Uterus (tissue), 4 donors: Measurements from ENCODE around the gene CRNN. TPM values are rescaled to one million over a fixed set of nuclear protein-coding genes. Genes with fewer than 3 reads are reported as not detected.

Experiments used
- DNase-seq, 2 donors: peaks; one replicate each; pipeline ENCODE4 v3.0.0-alpha.2; 2019 to 2020
- H3K27ac ChIP-seq, 2 donors: fragments of 200-600 bp; sonication (generic); 1 replicate in 1 of 2; 2 replicates in 1 of 2; pipeline ENCODE4 v1.5.1; 2016 to 2018
- H3K27me3 ChIP-seq, 2 donors: fragments of 200-600 bp; sonication (generic); one replicate each; pipeline ENCODE4 v1.5.1; 2018 to 2019; ENCODE audit warnings: control low read depth in 1 of 2
- H3K36me3 ChIP-seq, 2 donors: fragments of 200-600 bp; sonication (generic); one replicate each; pipeline ENCODE4 v1.5.1; 2019; ENCODE audit warnings: control low read depth in 1 of 2
- H3K4me1 ChIP-seq, 2 donors: fragments of 200-600 bp; sonication (generic); one replicate each; pipeline ENCODE4 v1.5.1; 2018 to 2019; ENCODE audit warnings: control low read depth in 1 of 2
- H3K4me3 ChIP-seq, 2 donors: fragments of 200-600 bp; sonication (generic); 1 replicate in 1 of 2; 2 replicates in 1 of 2; pipeline ENCODE4 v1.5.1; 2018 to 2019; ENCODE audit warnings: mild to moderate bottlenecking in 1 of 2
- H3K9me3 ChIP-seq, 2 donors: fragments of 200-600 bp; sonication (generic); one replicate each; pipeline ENCODE4 v1.5.1; 2019; ENCODE audit warnings: control low read depth in 1 of 2
- CTCF ChIP-seq, 4 experiments: fragments of 200-600 bp in 2 of 4; fragments of 450-650 bp in 2 of 4; sonication (generic) in 2 of 4; IDR thresholded peaks; one replicate each; pipeline ENCODE4 v1.5.1; 2016 to 2019; ENCODE audit warnings: antibody characterized with exemption in 4 of 4, mild to moderate bottlenecking in 2 of 4, moderate library complexity in 1 of 4
- POLR2A ChIP-seq, 2 donors: fragments of 450-650 bp; IDR thresholded peaks; one replicate each; pipeline ENCODE4 v1.6.1; 2016; ENCODE audit warnings: antibody characterized with exemption in 2 of 2, mild to moderate bottlenecking in 1 of 2, moderate library complexity in 1 of 2
- intact Hi-C: fragments of 100-400 bp; cut with DNase I; formaldehyde crosslinking; loops from one replicate; pipeline ENCODE4 v1.15.1; 2023; ENCODE audit warnings: low total_unique reads
- total RNA-seq, 4 donors: library from RNA; depleted of rRNA in 3 of 4; stranded (reverse); fragments of >200 nt in 3 of 4; gene quantifications; one replicate each; pipeline versions ENCODE4 v1.1.0 to v1.2.4, GENCODE V29; 2014 to 2023
- donor health status: DM: yes; HTN: yes; CAD: no.

The CRNN gene
- total RNA-seq, 4 donors from 2014 or later = 0.28 TPM; not detected in 3

- intact Hi-C loops = no loop called here
- TF ChIP-seq CTCF (IDR thresholded peaks at IDR 0.05) = no peak
- TF ChIP-seq POLR2A (IDR thresholded peaks at IDR 0.05) = no peak
These were observed 27.7 kb upstream of the CRNN start for GRCh38 chr1:152441756-152442155.

GRCh38 chr1:152440635-152441471 is 26.8 kb upstream of the CRNN start:
- Histone ChIP-seq H3K27me3 (no peaks in the 10 kb centered on the region), H3K27ac (no peak overlapping the region), H3K4me3 (no peak overlapping the region), H3K36me3 (no peaks in the 10 kb centered on the region), H3K4me1 (peaks cover 0 to 9% of the 10 kb centered on the region in 2 donors), H3K9me3 (no peaks in the 10 kb centered on the region)
- peak; percentile 17 to 38 for DNase-seq
- TF ChIP-seq POLR2A (IDR thresholded peaks at IDR 0.05) (no peak), CTCF (IDR thresholded peaks at IDR 0.05) (peak; percentile 43 to 58 (median 51))
- intact Hi-C loops = no loop called here

More at GRCh38 chr1:152441756-152442155, 27.7 kb upstream of the CRNN start:
- Histone ChIP-seq H3K36me3 (no peaks in the 10 kb centered on the region), H3K4me1 (peaks cover 0 to 9% of the 10 kb centered on the region in 2 donors), H3K9me3 (no peaks in the 10 kb centered on the region), H3K27me3 (no peaks in the 10 kb centered on the region), H3K4me3 (no peak overlapping the region), H3K27ac (no peak overlapping the region)
- DNase-seq = no peak

DNA sequence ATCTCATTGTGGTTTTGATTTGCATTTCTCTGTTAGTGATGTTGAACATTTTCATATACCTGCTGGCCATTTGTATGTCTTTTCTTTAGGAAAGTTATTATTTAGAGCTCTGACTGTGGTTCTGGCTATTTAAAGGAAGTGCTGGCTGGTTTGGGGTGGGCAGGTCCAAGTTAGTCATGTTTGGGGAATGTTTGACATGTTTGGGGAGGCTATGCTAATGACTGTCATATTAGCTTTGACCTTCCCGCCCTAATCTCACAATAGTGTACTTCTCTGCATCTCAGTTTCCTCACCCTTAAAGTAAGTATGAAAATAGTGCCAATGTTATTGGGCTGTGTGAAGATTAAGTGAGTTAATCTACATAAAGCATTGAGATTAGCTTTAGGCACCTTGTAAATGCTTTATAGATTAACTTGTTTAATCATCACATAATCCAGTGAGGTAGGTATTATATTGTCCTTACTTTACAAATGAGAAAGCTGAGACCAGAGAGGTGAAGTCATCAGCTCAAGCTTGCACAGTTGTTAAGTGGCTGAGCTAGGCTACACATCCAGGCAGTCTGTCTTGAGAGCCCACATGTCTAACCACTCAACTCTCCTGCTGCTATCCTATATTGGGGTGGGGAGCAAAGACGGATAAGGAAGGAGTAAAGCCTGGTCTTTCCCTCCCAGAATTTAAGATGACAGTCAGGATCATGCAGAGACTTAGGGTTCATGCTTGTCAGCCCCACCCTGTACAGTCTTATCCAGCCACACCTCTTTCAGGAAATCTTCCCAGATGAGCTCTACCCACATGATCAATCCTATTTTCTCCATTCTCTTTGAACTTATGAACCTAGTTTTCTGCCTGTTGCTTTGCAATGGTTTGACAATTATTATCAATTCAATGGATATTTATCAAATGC is 22.8 kb upstream of the CRNN start:
- Histone ChIP-seq H3K27ac (no peak overlapping the region), H3K27me3 (no peaks in the 10 kb centered on the region), H3K4me3 (no peak overlapping the region), H3K36me3 (no peaks in the 10 kb centered on the region), H3K4me1 (no peaks in the 10 kb centered on the region), H3K9me3 (no peaks in the 10 kb centered on the region)
- TF ChIP-seq CTCF (IDR thresholded peaks at IDR 0.05) = no peak
- no peak for TF ChIP-seq POLR2A (IDR thresholded peaks at IDR 0.05)
- intact Hi-C loops = no loop called here
- DNase-seq = no peak

- no peak overlapping the region for H3K27ac ChIP-seq
- intact Hi-C loops = no loop called here
- H3K36me3 ChIP-seq = no peaks in the 10 kb centered on the region
- H3K4me1 ChIP-seq = no peaks in the 10 kb centered on the region
- DNase-seq = no peak
- no peaks in the 10 kb centered on the region for H3K27me3 ChIP-seq
- TF ChIP-seq CTCF (IDR thresholded peaks at IDR 0.05) = no peak
- TF ChIP-seq POLR2A (IDR thresholded peaks at IDR 0.05) = no peak
- no peaks in the 10 kb centered on the region for H3K9me3 ChIP-seq
- H3K4me3 ChIP-seq = no peak overlapping the region
These were observed 13.4 kb upstream of the CRNN start for GRCh38 chr1:152427458-152427857.

GRCh38 chr1:152426731-152427130 is 12.7 kb upstream of the CRNN start:
- TF ChIP-seq CTCF (IDR thresholded peaks at IDR 0.05) = no peak
- no peak for TF ChIP-seq POLR2A (IDR thresholded peaks at IDR 0.05)
- Histone ChIP-seq H3K9me3 (no peaks in the 10 kb centered on the region), H3K36me3 (no peaks in the 10 kb centered on the region), H3K27ac (no peak overlapping the region), H3K4me1 (no peaks in the 10 kb centered on the region), H3K4me3 (no peak overlapping the region), H3K27me3 (no peaks in the 10 kb centered on the region)
- intact Hi-C loops = no loop called here
- DNase-seq = no peak
